GM19025 (cell line): ENCODE measurements around the gene DNM1L.

ENCODE experiments used
- ATAC-seq: cut with Tn5 transposase; IDR thresholded peaks from one replicate; pipeline ENCODE4 v1.9.1; 2021; ENCODE audit warnings: mild to moderate bottlenecking, low read depth, moderate library complexity; ENCODE audit not compliant: unreplicated experiment

DNM1L gene

GRCh38 chr12:32755654-32756475 is 76.8 kb downstream of the DNM1L start, which contains the start of gene YARS2:
TSS of gene YARS2 (minus strand) at chr12:32755897. CDS start at chr12:32755874, 23 bp downstream.
- ATAC-seq, result peak; percentile 88

- no peak for ATAC-seq
Measured at GRCh38 chr12:32756476-32757066, 77.5 kb downstream of the DNM1L start.

- ATAC-seq, result no peak
Measured at GRCh38 chr12:32757157-32757556, 78.1 kb downstream of the DNM1L start.

DNA sequence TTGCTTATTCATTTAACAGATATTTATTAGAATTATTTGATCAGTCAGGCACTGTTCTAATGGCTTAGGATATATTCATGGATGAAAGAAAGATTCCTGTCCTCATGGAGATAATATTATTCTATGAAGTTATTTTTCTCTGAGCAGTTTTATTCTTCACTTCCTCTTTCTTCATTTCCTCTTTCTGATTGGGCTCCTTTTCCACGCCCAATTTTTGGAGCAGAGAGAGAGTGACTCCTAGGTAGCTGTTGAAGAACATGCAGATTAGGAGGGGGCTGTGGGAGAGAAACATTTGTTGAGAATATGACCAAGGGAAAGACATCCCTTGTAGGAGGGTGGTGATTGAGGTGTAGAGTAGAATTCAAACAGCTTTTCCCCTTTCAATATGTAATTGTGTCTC is 82.6 kb downstream of the DNM1L start:
- no peak for ATAC-seq

DNA sequence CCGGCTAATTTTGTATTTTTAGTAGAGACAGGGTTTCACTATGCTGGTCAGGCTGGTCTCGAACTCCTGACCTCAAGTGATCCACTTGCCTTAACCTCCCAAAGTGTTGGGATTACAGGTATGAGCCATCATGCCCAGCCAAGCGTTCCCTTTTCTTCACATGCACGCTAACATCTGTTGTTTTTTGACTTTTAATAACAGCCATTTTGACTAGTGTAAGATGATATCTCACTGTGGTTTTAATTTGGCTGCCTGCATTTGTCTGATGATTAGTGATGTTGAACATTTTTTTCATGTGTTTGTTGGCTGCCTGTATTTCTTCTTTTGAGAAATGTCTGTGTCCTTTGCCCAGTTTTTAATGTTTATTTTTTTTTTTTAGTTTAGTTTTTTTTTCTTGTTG is 86.8 kb downstream of the DNM1L start:
- ATAC-seq, result no peak

DNA sequence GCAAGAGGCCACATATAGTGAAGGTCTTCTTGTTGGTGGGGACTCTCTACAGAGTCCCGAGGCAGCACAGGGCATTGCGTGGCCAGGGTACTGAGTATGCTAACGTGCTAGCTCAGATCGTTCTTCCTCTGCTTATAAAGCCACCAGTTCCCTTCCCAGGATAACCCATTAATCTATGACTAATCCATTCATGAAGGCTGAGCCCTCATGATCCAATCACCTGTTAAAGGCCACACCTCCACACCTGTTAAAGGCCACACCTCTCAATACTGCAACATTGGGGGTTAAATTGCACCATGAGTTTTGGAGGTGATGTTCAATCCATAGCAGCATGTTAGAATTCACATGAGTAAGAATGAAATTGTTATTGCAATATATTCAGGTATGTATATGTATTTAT is 89.4 kb downstream of the DNM1L start:
- no peak for ATAC-seq

- no peak for ATAC-seq
Measured at GRCh38 chr12:32770141-32770540, 91.0 kb downstream of the DNM1L start.

GRCh38 chr12:32773691-32774090 is 94.6 kb downstream of the DNM1L start:
- ATAC-seq, result no peak

- no peak for ATAC-seq
Measured at GRCh38 chr12:32776258-32776657, 97.2 kb downstream of the DNM1L start.

DNA sequence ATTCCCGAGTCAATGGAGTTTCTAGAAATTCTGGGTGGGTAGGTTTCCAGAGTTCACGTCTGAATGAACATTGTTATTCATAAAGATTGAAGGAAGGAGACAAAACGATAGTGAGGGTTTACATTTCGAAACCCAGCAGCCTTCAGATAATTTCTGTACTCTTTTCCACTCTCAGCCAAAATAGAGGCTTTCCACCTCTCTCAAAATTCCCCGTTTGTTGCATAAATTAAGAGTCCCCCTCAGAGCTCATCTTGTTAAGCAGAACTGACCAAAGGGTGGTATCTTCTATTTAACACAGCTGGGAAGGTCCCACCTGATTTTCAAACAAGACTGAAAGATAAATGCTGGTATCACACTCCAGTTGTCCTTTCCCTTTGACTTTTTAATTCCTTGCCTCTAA is 98.1 kb downstream of the DNM1L start:
- no peak for ATAC-seq

DNA sequence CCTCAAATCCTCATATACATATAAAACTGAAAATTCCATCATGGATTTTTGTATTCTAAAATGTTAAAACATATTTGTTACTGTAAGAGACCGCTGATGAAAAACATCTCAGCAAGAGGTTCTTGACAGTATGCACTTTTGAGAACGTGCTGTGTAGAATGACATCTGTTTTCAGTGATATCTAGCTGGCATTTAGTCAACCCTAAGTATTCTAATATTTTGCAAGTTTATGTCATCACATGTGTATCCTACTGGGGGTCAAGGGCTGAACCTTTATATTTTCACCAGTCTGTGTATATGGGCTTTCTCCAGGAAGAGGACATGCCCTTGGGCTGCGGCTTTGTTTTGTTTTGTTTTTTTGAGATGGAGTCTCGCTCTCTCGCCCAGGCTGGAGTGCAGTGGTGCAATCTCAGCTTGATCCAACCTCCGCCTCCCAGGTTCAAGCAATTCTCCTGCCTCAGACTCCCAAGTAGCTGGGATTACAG is 98.6 kb downstream of the DNM1L start:
- no peak for ATAC-seq

- ATAC-seq, result no peak
Measured at GRCh38 chr12:32780071-32780470, 101.0 kb downstream of the DNM1L start.

- ATAC-seq, result no peak
Measured at GRCh38 chr12:32783029-32783428, 103.9 kb downstream of the DNM1L start.

- no peak for ATAC-seq
Measured at GRCh38 chr12:32785557-32785956, 106.5 kb downstream of the DNM1L start.

GRCh38 chr12:32788405-32788804 is 109.3 kb downstream of the DNM1L start:
- no peak for ATAC-seq

DNA sequence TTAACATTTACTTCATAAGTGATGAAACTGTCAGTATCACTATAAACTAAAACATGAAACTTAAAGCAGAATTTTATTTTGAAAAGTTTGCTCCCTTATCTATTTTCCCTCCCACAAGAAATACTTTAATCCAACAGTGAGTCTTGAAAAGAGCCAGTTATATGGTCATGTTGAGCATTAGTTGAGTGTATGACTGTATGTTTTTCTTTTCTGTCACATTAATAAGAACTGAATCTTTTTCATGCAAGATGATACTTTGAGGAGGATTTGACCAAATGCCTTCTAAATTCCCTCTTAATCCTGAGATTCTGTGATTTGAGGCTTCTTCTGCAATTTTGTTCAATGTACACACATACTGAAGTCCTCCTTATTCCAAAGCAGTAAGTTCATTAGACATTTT is 110.3 kb downstream of the DNM1L start:
- ATAC-seq, result no peak

DNA sequence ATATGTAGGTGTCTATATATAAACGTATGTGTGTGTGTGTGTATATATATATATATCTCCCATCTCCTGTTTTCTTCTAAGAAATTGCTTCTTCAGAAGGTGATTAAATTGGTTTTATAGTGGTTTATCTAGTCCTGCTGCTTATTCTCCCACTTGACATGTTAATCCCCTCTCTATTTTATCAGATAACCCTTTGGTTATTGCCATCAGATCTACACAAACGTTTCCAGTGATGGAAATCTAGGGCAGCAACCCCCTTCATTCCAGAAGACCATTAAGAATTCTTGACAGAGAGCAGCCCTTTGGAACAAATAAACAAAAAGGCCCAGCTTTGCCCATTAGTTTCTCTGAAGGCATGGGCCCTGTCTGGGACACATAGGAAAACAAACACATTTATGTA is 110.8 kb downstream of the DNM1L start:
- ATAC-seq, result no peak

DNA sequence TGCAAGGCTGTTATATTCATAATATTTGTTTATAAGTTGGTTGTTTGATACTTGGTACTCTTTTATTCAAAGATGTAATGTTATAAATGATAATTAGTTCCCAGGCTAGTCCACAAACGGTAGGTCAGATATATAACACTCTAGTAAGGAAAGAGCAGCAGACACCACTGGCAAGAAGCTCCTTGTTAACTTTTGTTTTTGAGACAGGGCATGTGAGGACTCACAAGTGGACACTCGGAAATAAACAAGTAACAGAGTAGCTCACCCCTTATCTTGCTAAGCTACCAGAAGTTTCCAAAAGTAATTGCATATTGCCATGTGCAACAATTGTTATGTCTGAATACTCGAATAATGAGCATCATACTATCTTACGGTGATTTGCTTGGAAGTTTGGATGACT is 115.2 kb downstream of the DNM1L start:
- no peak for ATAC-seq
